ENCODE data around the gene GRK2.

Gene GRK2

GRCh38 chr11:67304511-67305113 is 38.3 kb downstream of the GRK2 start:
- in situ Hi-C loops (cut with MboI; ENCODE audit: low pct_unique_long_range_greater_than_20kb, low sequenced_read_pairs, unreplicated experiment), result no loop called here
- no peak for TF ChIP-seq CTCF (IDR thresholded peaks at IDR 0.05; ENCODE audit: extremely low read depth, insufficient read depth, missing control alignments)
- DNase-seq (ENCODE audit: low spot score), result no peak

- no peak for DNase-seq (ENCODE audit: low spot score)
- in situ Hi-C loops (cut with MboI; ENCODE audit: low pct_unique_long_range_greater_than_20kb, low sequenced_read_pairs, unreplicated experiment), result no loop called here
- TF ChIP-seq CTCF (IDR thresholded peaks at IDR 0.05; ENCODE audit: extremely low read depth, insufficient read depth, missing control alignments), result no peak
Observed at GRCh38 chr11:67306769-67307544, 40.7 kb downstream of the GRK2 start.

GRCh38 chr11:67307545-67308001 is 41.3 kb downstream of the GRK2 start:
- in situ Hi-C loops (cut with MboI; ENCODE audit: low pct_unique_long_range_greater_than_20kb, low sequenced_read_pairs, unreplicated experiment), result no loop called here
- no peak for TF ChIP-seq CTCF (IDR thresholded peaks at IDR 0.05; ENCODE audit: extremely low read depth, insufficient read depth, missing control alignments)
- no peak for DNase-seq (ENCODE audit: low spot score)

- DNase-seq (ENCODE audit: low spot score), result no peak
- in situ Hi-C loops (cut with MboI; ENCODE audit: low pct_unique_long_range_greater_than_20kb, low sequenced_read_pairs, unreplicated experiment), result no loop called here
- TF ChIP-seq CTCF (IDR thresholded peaks at IDR 0.05; ENCODE audit: extremely low read depth, insufficient read depth, missing control alignments), result no peak
Observed at GRCh38 chr11:67308031-67308866, 42.0 kb downstream of the GRK2 start.

GRCh38 chr11:67309166-67309565 is 42.9 kb downstream of the GRK2 start:
- in situ Hi-C loops (cut with MboI; ENCODE audit: low pct_unique_long_range_greater_than_20kb, low sequenced_read_pairs, unreplicated experiment), result no loop called here
- no peak for TF ChIP-seq CTCF (IDR thresholded peaks at IDR 0.05; ENCODE audit: extremely low read depth, insufficient read depth, missing control alignments)
- DNase-seq (ENCODE audit: low spot score), result no peak

GRCh38 chr11:67309661-67310061 is 43.4 kb downstream of the GRK2 start:
- no peak for DNase-seq (ENCODE audit: low spot score)
- in situ Hi-C loops (cut with MboI; ENCODE audit: low pct_unique_long_range_greater_than_20kb, low sequenced_read_pairs, unreplicated experiment), result no loop called here
- no peak for TF ChIP-seq CTCF (IDR thresholded peaks at IDR 0.05; ENCODE audit: extremely low read depth, insufficient read depth, missing control alignments)

Data from GM13977 (cell line).